SU-DHL-6 (cell line): Measurements from ENCODE around the gene RTCA.
"Not testable (repeated sequence)": the region's sequence is repeated elsewhere in the genome, so short reads cannot be mapped to it uniquely, and the experiment has no call there.

Source experiments
- H2AFZ ChIP-seq: fragments of 200-600 bp; sonication (generic); 2 replicates; pipeline ENCODE4 v1.6.1; 2014; ENCODE audit warnings: low read depth, mild to moderate bottlenecking, moderate library complexity, mixed read lengths, antibody characterized with exemption, low read length; ENCODE audit not compliant: severe bottlenecking
- H3F3A ChIP-seq: fragments of 200-600 bp; shearing (Covaris generic); 2 replicates; pipeline ENCODE4 v1.6.0; 2016; ENCODE audit warnings: antibody characterized with exemption, mild to moderate bottlenecking; ENCODE audit not compliant: insufficient read depth
- H3K27ac ChIP-seq: fragments of 200-600 bp; sonication (generic); 2 replicates; pipeline ENCODE4 v1.5.1; 2016; ENCODE audit warnings: low read depth, mild to moderate bottlenecking, low read length, moderate library complexity, mixed read lengths
- H3K27me3 ChIP-seq: fragments of 200-600 bp; sonication (generic), shearing (Covaris generic); 2 replicates; pipeline ENCODE4 v1.6.0; 2014; ENCODE audit warnings: mild to moderate bottlenecking, low read length
- H3K36me3 ChIP-seq: fragments of 200-600 bp; sonication (generic); 2 replicates; pipeline ENCODE4 v1.6.1; 2014; ENCODE audit warnings: mild to moderate bottlenecking, low read length, mixed read lengths
- H3K4me2 ChIP-seq: fragments of 300-600, 200-600 bp; shearing (Covaris generic), sonication (generic); 2 replicates; pipeline ENCODE4 v1.6.0; 2014; ENCODE audit warnings: low read length, low read depth, mild to moderate bottlenecking; ENCODE audit not compliant: poor library complexity, severe bottlenecking
- H3K4me3 ChIP-seq: fragments of 200-600 bp; sonication (generic); 2 replicates; pipeline ENCODE4 v1.5.1; 2014; ENCODE audit warnings: antibody characterized with exemption, low read length, mild to moderate bottlenecking, mixed read lengths; ENCODE audit not compliant: insufficient read depth, poor library complexity, severe bottlenecking
- H3K79me2 ChIP-seq: fragments of 200-600 bp; sonication (generic); 2 replicates; pipeline ENCODE4 v1.6.1; 2014; ENCODE audit warnings: mild to moderate bottlenecking, low read length, moderate library complexity; ENCODE audit not compliant: insufficient read depth
- H3K9ac ChIP-seq: fragments of 200-600 bp; sonication (generic); 2 replicates; pipeline ENCODE4 v1.7.0; 2014; ENCODE audit warnings: mild to moderate bottlenecking, low read length
- H3K9me2 ChIP-seq: fragments of 200-600 bp; sonication (generic); replicated peaks from 2 replicates; pipeline ENCODE4 v1.6.1; 2014; ENCODE audit warnings: low read length; ENCODE audit not compliant: insufficient read depth
- H3K9me3 ChIP-seq: fragments of 200-600 bp; sonication (generic); 2 replicates; pipeline ENCODE4 v1.6.1; 2014; ENCODE audit warnings: low read length, mixed read lengths; ENCODE audit not compliant: insufficient read depth
- H4K20me1 ChIP-seq: fragments of 200-600 bp; sonication (generic); 2 replicates; pipeline ENCODE4 v1.6.1; 2014; ENCODE audit warnings: low read depth, mild to moderate bottlenecking, antibody characterized with exemption, low read length, moderate library complexity, mixed read lengths
- CTCF ChIP-seq: fragments of 200-600 bp; sonication (generic); IDR thresholded peaks from one replicate; pipeline ENCODE4 v1.5.1; 2017; ENCODE audit warnings: antibody characterized with exemption, mild to moderate bottlenecking, low read length, moderate library complexity; ENCODE audit not compliant: insufficient read depth, poor library complexity, severe bottlenecking
- EZH2phosphoT487 ChIP-seq: fragments of 200-600 bp; sonication (generic), shearing (Covaris generic); conservative IDR thresholded peaks from 2 replicates; pipeline ENCODE4 v1.6.1; 2018; ENCODE audit warnings: mild to moderate bottlenecking, antibody characterized with exemption, low read length, moderate library complexity, mixed read lengths

RTCA gene

GRCh38 chr1:100296140-100296539 lies 30.1 kb downstream of the RTCA start:
- H3K4me2 ChIP-seq = no peak overlapping the region
- no peaks in the 10 kb centered on the region for H3K79me2 ChIP-seq
- no peak overlapping the region for H2AFZ ChIP-seq
- no peaks in the 10 kb centered on the region for H3K9me3 ChIP-seq
- H3K9me2 ChIP-seq = no peaks in the 10 kb centered on the region
- H3K4me3 ChIP-seq = no peak overlapping the region
- H3K27ac ChIP-seq = no peak overlapping the region
- no peaks in the 10 kb centered on the region for H4K20me1 ChIP-seq
- no peaks in the 10 kb centered on the region for H3F3A ChIP-seq
- TF ChIP-seq EZH2phosphoT487 (no peak), CTCF (no peak)
- no peaks in the 10 kb centered on the region for H3K27me3 ChIP-seq
- H3K9ac ChIP-seq = no peak overlapping the region
- peaks cover 9% of the 10 kb centered on the region; the same call in 1 of the 2 replicates for H3K36me3 ChIP-seq

- H3K9ac ChIP-seq, H3K9me3 ChIP-seq, H3K4me3 ChIP-seq, H3F3A ChIP-seq, H3K79me2 ChIP-seq, H3K27me3 ChIP-seq, H4K20me1 ChIP-seq, H3K27ac ChIP-seq, H2AFZ ChIP-seq, H3K36me3 ChIP-seq, H3K9me2 ChIP-seq, H3K4me2 ChIP-seq: not testable (repeated sequence)
Measured at GRCh38 chr1:100296997-100297396, 31.0 kb downstream of the RTCA start.

GRCh38 chr1:100298512-100298911 lies 32.5 kb downstream of the RTCA start:
- H3F3A ChIP-seq = no peaks in the 10 kb centered on the region
- H3K79me2 ChIP-seq = no peaks in the 10 kb centered on the region
- H3K9ac ChIP-seq = no peak overlapping the region
- H3K27ac ChIP-seq = no peak overlapping the region
- peaks cover 3% of the 10 kb centered on the region; the same call in 1 of the 2 replicates for H3K36me3 ChIP-seq
- H3K9me2 ChIP-seq = no peaks in the 10 kb centered on the region
- H3K9me3 ChIP-seq = no peaks in the 10 kb centered on the region
- H3K4me2 ChIP-seq = no peak overlapping the region
- TF ChIP-seq EZH2phosphoT487 (no peak), CTCF (no peak)
- no peak overlapping the region for H3K4me3 ChIP-seq
- no peaks in the 10 kb centered on the region for H4K20me1 ChIP-seq
- no peaks in the 10 kb centered on the region for H3K27me3 ChIP-seq
- H2AFZ ChIP-seq = no peak overlapping the region

- H3K9ac ChIP-seq = no peak overlapping the region
- H3K9me2 ChIP-seq = no peaks in the 10 kb centered on the region
- no peaks in the 10 kb centered on the region for H3K27me3 ChIP-seq
- H3F3A ChIP-seq = no peaks in the 10 kb centered on the region
- no peak overlapping the region for H3K4me2 ChIP-seq
- H3K4me3 ChIP-seq = no peak overlapping the region
- H3K79me2 ChIP-seq = no peaks in the 10 kb centered on the region
- no peak overlapping the region for H3K27ac ChIP-seq
- no peaks in the 10 kb centered on the region for H3K36me3 ChIP-seq
- no peak for TF ChIP-seq EZH2phosphoT487
- no peak for TF ChIP-seq CTCF
- no peaks in the 10 kb centered on the region for H4K20me1 ChIP-seq
- no peaks in the 10 kb centered on the region for H3K9me3 ChIP-seq
- no peak overlapping the region for H2AFZ ChIP-seq
Measured at GRCh38 chr1:100299521-100300222, 33.7 kb downstream of the RTCA start.
